A549 (cell line): ENCODE measurements around the gene SPINK4. TPM values are rescaled to one million over a fixed set of nuclear protein-coding genes. Genes with fewer than 3 reads are reported as not detected.

Source experiments
- ATAC-seq, 2 experiments: fragments of 200-7000 bp in 1 of 2; fragments of >200 bp in 1 of 2; cut with Nextera tagmentation in 1 of 2; cut with Tn5 transposase in 1 of 2; 3 replicates each; pipeline versions ENCODE4 v1.8.0 to v1.9.1; 2018 to 2020; ENCODE audit warnings: mild to moderate bottlenecking in 1 of 2, moderate library complexity in 1 of 2
- CTCF ChIA-PET: fragments of 300-600 bp; sonication (Branson Sonifier 250); formaldehyde crosslinking; extraction: SDS; loops from one replicate; lab custom pipeline; 2021; ENCODE audit warnings: antibody characterized with exemption, inconsistent platforms; lab: Yijun Ruan, JAX
- POLR2A ChIA-PET: fragments of 350-600 bp; formaldehyde crosslinking; extraction: SDS; loops from one replicate; lab custom pipeline; 2021; ENCODE audit warnings: antibody characterized with exemption, inconsistent platforms; lab: Yijun Ruan, JAX
- DNase-seq, 2 experiments: peaks; one replicate each; pipeline versions ENCODE4 v3.0.0 to v3.0.0-alpha.2; 2011 to 2016; ENCODE audit warnings: low read depth in 1 of 2, low spot score in 1 of 2
- FAIRE-seq: peaks from 2 replicates; lab custom pipeline; 2011; peaks lifted over from hg19 to GRCh38; lab: Jason Lieb, UNC
- H3K27ac ChIP-seq, 2 experiments: fragments of >200 bp; sonication (Bioruptor Twin); formaldehyde crosslinking; 3 replicates each; pipeline ENCODE4 v1.5.1; 2016 to 2017
- H3K4me1 ChIP-seq: fragments of >200 bp; sonication (Bioruptor Twin); formaldehyde crosslinking; 3 replicates; pipeline ENCODE4 v1.6.1; 2016
- H3K4me2 ChIP-seq: fragments of >200 bp; sonication (Bioruptor Twin); formaldehyde crosslinking; 3 replicates; pipeline ENCODE4 v1.6.1; 2016
- H3K4me3 ChIP-seq: fragments of >200 bp; sonication (Bioruptor Twin); formaldehyde crosslinking; 3 replicates; pipeline ENCODE4 v1.5.1; 2016
- H3K9me3 ChIP-seq: fragments of >200 bp; sonication (Bioruptor Twin); formaldehyde crosslinking; 3 replicates; pipeline ENCODE4 v1.6.1; 2016
- BHLHE40 ChIP-seq: IDR thresholded peaks from 2 replicates; pipeline ENCODE4 v1.6.1; 2012; ENCODE audit warnings: low read depth, low read length, inconsistent platforms
- CBX2 ChIP-seq: fragments of 200-600 bp; sonication (generic); IDR thresholded peaks from 2 replicates; pipeline ENCODE4 v1.6.1; 2016; ENCODE audit warnings: low read depth, mild to moderate bottlenecking, borderline replicate concordance
- EP300 ChIP-seq, 2 experiments: fragments of >200 bp; sonication (Bioruptor Twin); formaldehyde crosslinking; IDR thresholded peaks; 2 replicates in 1 of 2; 3 replicates in 1 of 2; pipeline ENCODE4 v1.6.1; 2016 to 2017
- HOXA7 ChIP-seq: fragments of 250-450 bp; sonication (Bioruptor Pico); IDR thresholded peaks from 2 replicates; pipeline ENCODE4 v1.5.0; 2020; ENCODE audit warnings: mild to moderate bottlenecking, moderate library complexity
- JUN ChIP-seq, 2 experiments: fragments of >200 bp; sonication (Bioruptor Twin); formaldehyde crosslinking; IDR thresholded peaks; 2 replicates in 1 of 2; 3 replicates in 1 of 2; pipeline ENCODE4 v1.6.1; 2016 to 2017
- JUNB ChIP-seq: fragments of >200 bp; sonication (Bioruptor Twin); formaldehyde crosslinking; IDR thresholded peaks from 2 replicates; pipeline ENCODE4 v1.6.1; 2016
- MAZ ChIP-seq: fragments of 150-350 bp; IDR thresholded peaks from 2 replicates; pipeline ENCODE4 v1.6.1; 2014; ENCODE audit warnings: antibody characterized with exemption, low read depth, low read length, borderline replicate concordance
- MYC ChIP-seq: IDR thresholded peaks from 2 replicates; pipeline ENCODE4 v1.6.1; 2012; ENCODE audit warnings: mild to moderate bottlenecking, inconsistent platforms, low read length, improper control_type of control experiment, borderline replicate concordance
- RCOR1 ChIP-seq: fragments of 150-350 bp; IDR thresholded peaks from 2 replicates; pipeline ENCODE4 v1.6.1; 2014; ENCODE audit warnings: antibody characterized with exemption, low read length, low read depth
- REST ChIP-seq: fragments of 200-600 bp; sonication (generic); IDR thresholded peaks from 2 replicates; pipeline ENCODE4 v1.6.1; 2016; ENCODE audit warnings: antibody characterized with exemption, mild to moderate bottlenecking, moderate library complexity
- SREBF2 ChIP-seq: fragments of 450-650 bp; IDR thresholded peaks from 2 replicates; pipeline ENCODE4 v1.6.1; 2014; ENCODE audit warnings: mild to moderate bottlenecking, moderate library complexity
- TP53 ChIP-seq: fragments of 250-450 bp; sonication (Bioruptor Pico); IDR thresholded peaks from 2 replicates; pipeline ENCODE4 v1.5.0; 2021; ENCODE audit warnings: mild to moderate bottlenecking, moderate library complexity
- WGBS: methylation state at CpG from one replicate; pipeline ENCODE4 v1.1.6; 2017; ENCODE audit errors: missing lambda C conversion rate; 5-methylcytosine and 5-hydroxymethylcytosine counted together
- polyA plus RNA-seq, 4 experiments: library from polyadenylated mRNA; depleted of rRNA in 3 of 4; stranded (reverse); fragments of >200 nt; fragmentation: RNase III in 1 of 4; extraction: RNeasy Plus Mini Kit Qiagen cat#74134 plus additional on column Dnase treatment in 1 of 4; gene quantifications; 2 replicates in 3 of 4; 3 replicates in 1 of 4; pipeline ENCODE4 v1.2.3, GENCODE V29; 2011 to 2017
- TF ChIP-seq, protein P1 (sequence below): fragments of 150-350 bp; IDR thresholded peaks from 2 replicates; pipeline ENCODE4 v1.6.1; 2014; ENCODE audit warnings: low read depth, mild to moderate bottlenecking, low read length
- TF ChIP-seq, protein P2 (sequence below): fragments of 250-450 bp; sonication (Bioruptor Pico); IDR thresholded peaks from 2 replicates; pipeline ENCODE4 v1.5.0; 2021; ENCODE audit warnings: mild to moderate bottlenecking, moderate library complexity, borderline replicate concordance

Gene SPINK4
- polyA plus RNA-seq, 2 of the 4 experiments (the other 2 are of a cell fraction) = not detected

DNA sequence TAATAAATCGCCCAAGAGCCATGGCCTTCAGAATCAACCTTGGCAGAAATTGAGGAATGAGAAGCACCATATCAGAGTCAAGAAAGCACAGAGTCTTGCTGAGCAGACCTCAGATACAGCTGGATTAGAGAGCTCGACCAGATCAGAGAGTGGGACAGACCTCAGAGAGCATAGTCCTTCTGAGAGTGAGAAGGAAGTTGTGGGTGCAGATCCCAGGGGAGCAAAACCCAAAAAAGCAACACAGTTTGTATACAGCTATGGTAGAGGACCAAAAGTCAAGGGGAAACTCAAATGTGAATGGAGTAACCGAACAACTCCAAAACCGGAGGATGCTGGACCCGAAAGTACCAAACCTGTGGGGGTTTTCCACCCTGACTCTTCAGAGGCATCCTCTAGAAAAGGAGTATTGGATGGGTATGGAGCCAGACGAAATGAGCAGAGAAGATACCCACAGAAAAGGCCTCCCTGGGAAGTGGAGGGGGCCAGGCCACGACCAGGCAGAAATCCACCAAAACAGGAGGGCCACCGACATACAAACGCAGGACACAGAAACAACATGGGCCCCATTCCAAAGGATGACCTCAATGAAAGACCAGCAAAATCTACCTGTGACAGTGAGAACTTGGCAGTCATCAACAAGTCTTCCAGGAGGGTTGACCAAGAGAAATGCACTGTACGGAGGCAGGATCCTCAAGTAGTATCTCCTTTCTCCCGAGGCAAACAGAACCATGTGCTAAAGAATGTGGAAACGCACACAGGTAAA lies 54.9 kb downstream of the SPINK4 start:
- FAIRE-seq (no peak), DNase-seq (no peak)
- 91% methylated on average over 12 of the region's 12 CpGs for WGBS
- Histone ChIP-seq H3K9me3 (no peaks in the 10 kb centered on the region), H3K4me1 (peaks cover 44% of the 10 kb centered on the region), H3K4me2 (no peak overlapping the region), H3K4me3 (no peak overlapping the region), H3K27ac (no peak overlapping the region)
- ChIA-PET CTCF (no interaction called here), POLR2A (interaction anchor here (0.6 kb wide), 1 partner anchor 23 kb away, joined by 4 read pairs; no protein-coding TSS in a partner anchor)
- TF ChIP-seq CBX2 = no peak
- TF ChIP-seq, all 56 proteins: peak for 0
- ATAC-seq = no peak

DNA sequence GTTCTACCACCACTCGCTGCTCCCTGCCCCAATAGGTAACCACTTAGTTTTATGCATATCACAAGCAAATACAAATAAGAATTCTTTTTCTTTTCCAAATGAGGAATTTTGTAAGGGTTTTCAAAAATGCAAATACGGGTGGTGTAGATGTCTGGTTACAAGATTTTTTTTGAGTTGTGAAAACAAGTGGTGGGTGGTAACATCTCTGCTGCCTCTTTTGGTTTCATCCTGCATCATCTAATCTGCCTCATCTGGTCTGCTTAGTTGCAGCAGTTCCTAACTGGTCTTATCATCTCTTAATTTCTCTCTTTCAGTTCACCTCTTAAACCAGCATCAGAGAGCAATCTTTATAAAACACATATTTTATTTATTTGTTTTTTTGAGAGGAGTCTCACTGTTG lies 55.6 kb downstream of the SPINK4 start:
- Histone ChIP-seq H3K9me3 (no peaks in the 10 kb centered on the region), H3K4me2 (no peak overlapping the region), H3K4me3 (no peak overlapping the region), H3K4me1 (peaks cover 44% of the 10 kb centered on the region), H3K27ac (no peak overlapping the region)
- no peak for DNase-seq
- no peak for FAIRE-seq
- ChIA-PET POLR2A (no interaction called here), CTCF (interaction anchor here (1.2 to 3.5 kb wide), 4 partner anchors 9 to 171 kb away, joined by 3 to 22 read pairs (median 8); no protein-coding TSS in a partner anchor)
- no peak for TF ChIP-seq BHLHE40
- TF ChIP-seq, protein P1, sequence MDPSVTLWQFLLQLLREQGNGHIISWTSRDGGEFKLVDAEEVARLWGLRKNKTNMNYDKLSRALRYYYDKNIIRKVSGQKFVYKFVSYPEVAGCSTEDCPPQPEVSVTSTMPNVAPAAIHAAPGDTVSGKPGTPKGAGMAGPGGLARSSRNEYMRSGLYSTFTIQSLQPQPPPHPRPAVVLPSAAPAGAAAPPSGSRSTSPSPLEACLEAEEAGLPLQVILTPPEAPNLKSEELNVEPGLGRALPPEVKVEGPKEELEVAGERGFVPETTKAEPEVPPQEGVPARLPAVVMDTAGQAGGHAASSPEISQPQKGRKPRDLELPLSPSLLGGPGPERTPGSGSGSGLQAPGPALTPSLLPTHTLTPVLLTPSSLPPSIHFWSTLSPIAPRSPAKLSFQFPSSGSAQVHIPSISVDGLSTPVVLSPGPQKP = no peak
- no peak for TF ChIP-seq RCOR1
- TF ChIP-seq SREBF2 = no peak
- TF ChIP-seq MAZ = no peak
- TF ChIP-seq EP300 (IDR thresholded peaks at IDR 0.05) = no peak
- TF ChIP-seq MYC = no peak
- no peak for TF ChIP-seq TP53
- TF ChIP-seq, protein P2, sequence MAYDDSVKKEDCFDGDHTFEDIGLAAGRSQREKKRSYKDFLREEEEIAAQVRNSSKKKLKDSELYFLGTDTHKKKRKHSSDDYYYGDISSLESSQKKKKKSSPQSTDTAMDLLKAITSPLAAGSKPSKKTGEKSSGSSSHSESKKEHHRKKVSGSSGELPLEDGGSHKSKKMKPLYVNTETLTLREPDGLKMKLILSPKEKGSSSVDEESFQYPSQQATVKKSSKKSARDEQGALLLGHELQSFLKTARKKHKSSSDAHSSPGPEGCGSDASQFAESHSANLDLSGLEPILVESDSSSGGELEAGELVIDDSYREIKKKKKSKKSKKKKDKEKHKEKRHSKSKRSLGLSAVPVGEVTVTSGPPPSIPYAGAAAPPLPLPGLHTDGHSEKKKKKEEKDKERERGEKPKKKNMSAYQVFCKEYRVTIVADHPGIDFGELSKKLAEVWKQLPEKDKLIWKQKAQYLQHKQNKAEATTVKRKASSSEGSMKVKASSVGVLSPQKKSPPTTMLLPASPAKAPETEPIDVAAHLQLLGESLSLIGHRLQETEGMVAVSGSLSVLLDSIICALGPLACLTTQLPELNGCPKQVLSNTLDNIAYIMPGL (CRISPR knock-in tag) = no peak
- ATAC-seq = no peak
- WGBS = 92% methylated on average over 2 of the region's 2 CpGs

GRCh38 chr9:33297432-33297831 lies 57.5 kb downstream of the SPINK4 start:
- H3K27ac ChIP-seq = 0 out of 6 replicates have a peak overlapping the region, but pooled peaks of 1 of the 2 experiments have one; percentile 41
- peaks cover 32% of the 10 kb centered on the region for H3K4me1 ChIP-seq
- no peak for FAIRE-seq
- WGBS = 92% methylated on average over 1 of the region's 1 CpG
- peak overlapping the region; percentile 17; the same call in 2 of the 3 replicates for H3K4me2 ChIP-seq
- DNase-seq = no peak
- no peak overlapping the region for H3K4me3 ChIP-seq
- ATAC-seq = 0 out of 6 replicates have a peak, but pooled peaks of 1 of the 2 experiments have one; percentile 34
- POLR2A ChIA-PET = interaction anchor here (0.6 kb wide), 1 partner anchor 147 kb away, joined by 3 read pairs; no protein-coding TSS in a partner anchor
- H3K9me3 ChIP-seq = no peaks in the 10 kb centered on the region
- TF ChIP-seq JUN (IDR thresholded peaks at IDR 0.05) (no peak), JUNB (no peak), REST (no peak), HOXA7 (no peak)
- CTCF ChIA-PET = interaction anchor here (0.6 to 3.5 kb wide), 7 partner anchors 9 to 141 kb away, joined by 3 to 22 read pairs (median 3); no protein-coding TSS in a partner anchor

Other genes with a start within 250 kb of the SPINK4 start
- gene APTX, start 238.5 kb upstream of the SPINK4 start, polyA plus RNA-seq (2011; rRNA removed) = 51.1 and 69.6 TPM in 2 replicates
- 47.0 to 54.1 TPM (median 47.7 TPM) in 3 replicates for gene APTX, start 238.5 kb upstream of the SPINK4 start, polyA plus RNA-seq (2017; fragmentation: RNase III; extraction: RNeasy Plus Mini Kit Qiagen cat#74134 plus additional on column Dnase treatment)
- 241 and 258 TPM in 2 replicates for gene DNAJA1, start 214.9 kb upstream of the SPINK4 start, polyA plus RNA-seq (2011; rRNA removed)
- gene DNAJA1, start 214.9 kb upstream of the SPINK4 start, polyA plus RNA-seq (2017; fragmentation: RNase III; extraction: RNeasy Plus Mini Kit Qiagen cat#74134 plus additional on column Dnase treatment) = 357 to 421 TPM (median 410 TPM) in 3 replicates
- gene SMU1, start 163.5 kb upstream of the SPINK4 start, polyA plus RNA-seq (2011; rRNA removed) = 25.3 and 26.0 TPM in 2 replicates
- gene SMU1, start 163.5 kb upstream of the SPINK4 start, polyA plus RNA-seq (2017; fragmentation: RNase III; extraction: RNeasy Plus Mini Kit Qiagen cat#74134 plus additional on column Dnase treatment) = 25.0 to 26.5 TPM (median 25.6 TPM) in 3 replicates
- gene B4GALT1, start 72.8 kb upstream of the SPINK4 start, polyA plus RNA-seq (2011; rRNA removed) = 180 and 191 TPM in 2 replicates
- 140 to 182 TPM (median 167 TPM) in 3 replicates for gene B4GALT1, start 72.8 kb upstream of the SPINK4 start, polyA plus RNA-seq (2017; fragmentation: RNase III; extraction: RNeasy Plus Mini Kit Qiagen cat#74134 plus additional on column Dnase treatment)
- 51.9 and 86.9 TPM in 2 replicates for gene BAG1, start 24.5 kb downstream of the SPINK4 start, polyA plus RNA-seq (2011; rRNA removed)
- gene BAG1, start 24.5 kb downstream of the SPINK4 start, polyA plus RNA-seq (2017; fragmentation: RNase III; extraction: RNeasy Plus Mini Kit Qiagen cat#74134 plus additional on column Dnase treatment) = 62.4 to 73.0 TPM (median 64.3 TPM) in 3 replicates
- 108 and 187 TPM in 2 replicates for gene CHMP5, start 24.9 kb downstream of the SPINK4 start, polyA plus RNA-seq (2011; rRNA removed)
- gene CHMP5, start 24.9 kb downstream of the SPINK4 start, polyA plus RNA-seq (2017; fragmentation: RNase III; extraction: RNeasy Plus Mini Kit Qiagen cat#74134 plus additional on column Dnase treatment) = 99.8 to 119 TPM (median 108 TPM) in 3 replicates
- 41.1 and 41.2 TPM in 2 replicates for gene NFX1, start 50.3 kb downstream of the SPINK4 start, polyA plus RNA-seq (2011; rRNA removed)
- 23.6 to 25.0 TPM (median 24.8 TPM) in 3 replicates for gene NFX1, start 50.3 kb downstream of the SPINK4 start, polyA plus RNA-seq (2017; fragmentation: RNase III; extraction: RNeasy Plus Mini Kit Qiagen cat#74134 plus additional on column Dnase treatment)
- gene AQP7, start 162.4 kb downstream of the SPINK4 start, polyA plus RNA-seq (2011; rRNA removed) = 1.1 and 1.2 TPM in 2 replicates
- 0.39 to 0.69 TPM (median 0.61 TPM) in 3 replicates for gene AQP7, start 162.4 kb downstream of the SPINK4 start, polyA plus RNA-seq (2017; fragmentation: RNase III; extraction: RNeasy Plus Mini Kit Qiagen cat#74134 plus additional on column Dnase treatment)
- gene AQP3, start 207.4 kb downstream of the SPINK4 start, polyA plus RNA-seq (2011; rRNA removed) = 18.8 and 21.7 TPM in 2 replicates
- gene AQP3, start 207.4 kb downstream of the SPINK4 start, polyA plus RNA-seq (2017; fragmentation: RNase III; extraction: RNeasy Plus Mini Kit Qiagen cat#74134 plus additional on column Dnase treatment) = 5.4 to 7.2 TPM (median 6.2 TPM) in 3 replicates
- 49.5 and 56.6 TPM in 2 replicates for gene NOL6, start 233.8 kb downstream of the SPINK4 start, polyA plus RNA-seq (2011; rRNA removed)
- 52.0 to 56.2 TPM (median 52.8 TPM) in 3 replicates for gene NOL6, start 233.8 kb downstream of the SPINK4 start, polyA plus RNA-seq (2017; fragmentation: RNase III; extraction: RNeasy Plus Mini Kit Qiagen cat#74134 plus additional on column Dnase treatment)